ENCODE measurements around the gene IFT122.

The IFT122 gene

GRCh38 chr3:129439226-129439816 lies 703 bp upstream of the IFT122 start:
- no peaks in the 10 kb centered on the region for H3K27me3 Mint-ChIP-seq
- peak; percentile 20 for ATAC-seq (ENCODE audit: low read depth)
- peaks cover 37% of the 10 kb centered on the region for H3K4me1 Mint-ChIP-seq
- peak overlapping the region; percentile 89 for H3K4me3 Mint-ChIP-seq
- peaks cover 20% of the 10 kb centered on the region for H3K36me3 Mint-ChIP-seq
- H3K27ac Mint-ChIP-seq, result peak overlapping the region; percentile 90
- peak in 1 of 2 donors; percentile 31 for DNase-seq (ENCODE audit: low spot score in 2 of 2)
- no peaks in the 10 kb centered on the region for H3K9me3 Mint-ChIP-seq

DNA sequence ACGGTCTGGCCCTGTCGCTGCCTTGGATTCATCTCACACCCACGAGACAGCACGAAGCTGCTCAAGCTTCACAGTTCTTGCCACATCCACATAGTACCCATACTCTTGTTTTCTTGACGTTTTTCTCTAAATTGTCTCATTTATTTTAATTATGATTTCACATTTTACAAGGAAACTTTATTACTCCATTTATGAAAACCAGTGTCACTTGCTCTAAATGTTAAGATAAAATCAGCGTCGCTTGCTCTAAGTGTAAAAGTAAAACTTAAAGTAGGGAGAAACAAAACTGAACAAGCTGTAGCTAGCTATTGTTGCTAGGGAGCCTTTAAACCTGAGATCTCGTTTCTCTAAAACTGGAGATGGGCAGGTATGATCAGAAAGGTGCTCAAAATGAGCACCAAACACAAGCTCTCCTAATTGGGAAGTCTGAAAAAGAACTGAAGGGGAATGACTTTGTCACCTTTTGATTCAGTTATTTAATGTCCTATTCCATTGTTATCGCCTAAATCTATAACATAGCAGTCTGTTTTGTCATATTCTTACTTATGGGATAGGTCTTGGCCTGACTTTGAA lies 680 bp downstream of the IFT122 start:
- Mint-ChIP-seq H3K27ac (peak overlapping the region; percentile 90), H3K9me3 (no peaks in the 10 kb centered on the region), H3K27me3 (no peaks in the 10 kb centered on the region), H3K4me3 (peak overlapping the region; percentile 89), H3K4me1 (peaks cover 34% of the 10 kb centered on the region), H3K36me3 (peaks cover 17% of the 10 kb centered on the region)
- ATAC-seq (ENCODE audit: low read depth), result peak; percentile 28
- no peak for DNase-seq (ENCODE audit: low spot score in 2 of 2)

- no peak for DNase-seq (ENCODE audit: low spot score in 2 of 2)
- Mint-ChIP-seq H3K27ac (peak overlapping the region; percentile 90), H3K9me3 (no peaks in the 10 kb centered on the region), H3K4me1 (peaks cover 30% of the 10 kb centered on the region), H3K36me3 (peaks cover 17% of the 10 kb centered on the region), H3K27me3 (no peaks in the 10 kb centered on the region), H3K4me3 (peak overlapping the region; percentile 89)
- no peak for ATAC-seq (ENCODE audit: low read depth)
Measured at GRCh38 chr3:129441215-129441614, 1.2 kb downstream of the IFT122 start.

DNA sequence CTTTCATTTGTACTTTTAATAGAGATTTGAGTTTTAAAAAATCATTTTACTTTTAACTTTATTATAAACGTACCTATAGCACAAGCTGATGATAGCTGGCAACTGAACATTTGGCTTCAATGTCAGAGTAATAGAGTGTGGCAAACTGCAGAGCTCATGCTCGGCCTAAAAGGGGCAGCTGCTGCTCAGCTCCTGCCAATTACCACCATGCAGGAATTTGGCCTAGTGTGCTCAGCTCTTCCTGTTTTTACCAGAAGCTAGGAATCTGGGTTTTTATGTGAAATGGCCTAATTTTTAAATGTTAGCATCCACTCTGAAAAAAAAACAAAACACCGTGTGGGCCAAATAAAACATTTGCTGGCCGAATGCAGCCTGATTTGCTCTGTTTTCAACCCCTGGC lies 1.8 kb downstream of the IFT122 start:
- DNase-seq (ENCODE audit: low spot score in 2 of 2) (no peak), ATAC-seq (ENCODE audit: low read depth) (no peak)
- no peaks in the 10 kb centered on the region for H3K27me3 Mint-ChIP-seq
- peaks cover 25% of the 10 kb centered on the region for H3K4me1 Mint-ChIP-seq
- H3K36me3 Mint-ChIP-seq, result peaks cover 11% of the 10 kb centered on the region
- H3K9me3 Mint-ChIP-seq, result no peaks in the 10 kb centered on the region
- H3K27ac Mint-ChIP-seq, result peak overlapping the region; percentile 90
- no peak overlapping the region for H3K4me3 Mint-ChIP-seq

- peaks cover 22% of the 10 kb centered on the region for H3K4me1 Mint-ChIP-seq
- peaks cover 8% of the 10 kb centered on the region for H3K36me3 Mint-ChIP-seq
- peak overlapping the region; percentile 33 for H3K27ac Mint-ChIP-seq
- H3K9me3 Mint-ChIP-seq, result no peaks in the 10 kb centered on the region
- no peak overlapping the region for H3K4me3 Mint-ChIP-seq
- no peak for DNase-seq (ENCODE audit: low spot score in 2 of 2)
- no peaks in the 10 kb centered on the region for H3K27me3 Mint-ChIP-seq
- ATAC-seq (ENCODE audit: low read depth), result no peak
Measured at GRCh38 chr3:129442486-129442885, 2.5 kb downstream of the IFT122 start.

- Mint-ChIP-seq H3K4me3 (no peak overlapping the region), H3K27me3 (no peaks in the 10 kb centered on the region), H3K27ac (peak overlapping the region; percentile 33), H3K36me3 (peaks cover 5% of the 10 kb centered on the region), H3K4me1 (peaks cover 17% of the 10 kb centered on the region), H3K9me3 (no peaks in the 10 kb centered on the region)
- ATAC-seq (ENCODE audit: low read depth) (no peak), DNase-seq (ENCODE audit: low spot score in 2 of 2) (no peak)
Measured at GRCh38 chr3:129442947-129443346, 2.9 kb downstream of the IFT122 start.

GRCh38 chr3:129445471-129445870 lies 5.4 kb downstream of the IFT122 start:
- ATAC-seq (ENCODE audit: low read depth) (no peak), DNase-seq (ENCODE audit: low spot score in 2 of 2) (no peak)
- H3K36me3 Mint-ChIP-seq, result peaks cover 6% of the 10 kb centered on the region
- H3K27ac Mint-ChIP-seq, result no peak overlapping the region
- H3K4me3 Mint-ChIP-seq, result no peak overlapping the region
- peaks cover 13% of the 10 kb centered on the region for H3K4me1 Mint-ChIP-seq
- H3K27me3 Mint-ChIP-seq, result no peaks in the 10 kb centered on the region
- no peaks in the 10 kb centered on the region for H3K9me3 Mint-ChIP-seq

DNA sequence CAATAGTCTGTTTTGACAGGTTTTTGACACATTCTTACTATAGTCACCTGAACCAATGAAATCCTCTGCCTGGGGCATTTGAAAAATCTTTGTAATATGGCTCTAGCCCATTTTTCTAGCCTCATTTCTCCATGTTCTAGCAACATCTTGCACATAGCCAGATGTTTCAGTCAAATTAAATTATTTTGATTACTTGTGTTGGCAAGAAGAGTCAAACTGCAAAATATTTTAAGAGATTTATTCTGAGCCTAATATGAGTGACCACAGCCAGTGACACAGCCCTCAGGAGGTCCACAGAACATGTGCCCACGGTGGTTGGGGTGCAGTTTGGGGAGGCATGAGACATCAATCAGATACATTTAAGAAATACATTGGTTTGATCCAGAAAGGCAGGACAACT lies 6.9 kb downstream of the IFT122 start:
- no peaks in the 10 kb centered on the region for H3K9me3 Mint-ChIP-seq
- H3K4me3 Mint-ChIP-seq, result no peak overlapping the region
- DNase-seq (ENCODE audit: low spot score in 2 of 2) (no peak), ATAC-seq (ENCODE audit: low read depth) (no peak)
- H3K27me3 Mint-ChIP-seq, result no peaks in the 10 kb centered on the region
- H3K4me1 Mint-ChIP-seq, result peaks cover 6% of the 10 kb centered on the region
- H3K27ac Mint-ChIP-seq, result no peak overlapping the region
- peaks cover 7% of the 10 kb centered on the region for H3K36me3 Mint-ChIP-seq

GRCh38 chr3:129448186-129448895 lies 8.3 kb downstream of the IFT122 start:
- peaks cover 20% of the 10 kb centered on the region for H3K36me3 Mint-ChIP-seq
- DNase-seq (ENCODE audit: low spot score in 2 of 2), result no peak
- ATAC-seq (ENCODE audit: low read depth), result no peak
- H3K4me3 Mint-ChIP-seq, result no peak overlapping the region
- H3K27me3 Mint-ChIP-seq, result no peaks in the 10 kb centered on the region
- H3K9me3 Mint-ChIP-seq, result no peaks in the 10 kb centered on the region
- no peaks in the 10 kb centered on the region for H3K4me1 Mint-ChIP-seq
- no peak overlapping the region for H3K27ac Mint-ChIP-seq

DNA sequence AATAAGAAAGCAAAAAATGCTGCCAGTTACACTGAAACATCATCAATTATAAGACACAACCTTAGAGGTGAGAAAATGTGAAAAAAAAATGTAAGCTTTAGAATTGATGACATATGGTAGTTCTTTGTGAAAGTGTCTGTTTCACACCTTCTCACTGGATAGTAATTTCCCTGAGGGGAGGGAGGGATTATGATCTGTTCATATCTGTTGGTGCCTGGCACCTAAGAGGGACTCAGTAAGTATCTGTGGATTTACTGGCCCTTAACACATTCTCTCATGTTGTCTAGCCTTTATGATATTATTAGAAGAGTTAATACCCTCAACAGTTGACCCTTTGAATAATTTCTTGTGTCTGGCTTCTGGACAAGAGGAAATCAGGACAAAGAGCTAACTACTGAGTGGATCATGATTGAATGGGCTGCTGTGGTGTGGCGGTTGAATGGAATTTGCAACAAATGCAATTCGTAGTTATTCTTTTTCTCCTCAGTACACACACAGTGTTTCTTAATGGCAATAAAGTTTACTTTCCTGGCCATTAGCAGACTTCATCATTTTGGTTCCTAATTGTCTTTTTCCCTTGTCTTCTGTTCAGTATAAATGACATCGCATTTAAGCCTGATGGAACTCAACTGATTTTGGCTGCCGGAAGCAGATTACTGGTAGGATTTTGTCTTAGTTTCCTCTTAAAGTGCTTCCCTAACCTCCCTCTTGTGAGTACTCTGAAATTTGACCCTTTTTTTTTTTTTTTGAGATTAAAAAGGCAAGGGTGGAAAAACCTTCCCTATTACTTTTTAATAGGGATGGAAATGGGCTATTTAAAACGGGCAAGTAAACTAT lies 9.5 kb downstream of the IFT122 start:
- ATAC-seq (ENCODE audit: low read depth) (no peak), DNase-seq (ENCODE audit: low spot score in 2 of 2) (no peak)
- Mint-ChIP-seq H3K27me3 (no peaks in the 10 kb centered on the region), H3K4me1 (no peaks in the 10 kb centered on the region), H3K27ac (peak overlapping the region; percentile 25), H3K36me3 (peaks cover 24% of the 10 kb centered on the region), H3K9me3 (no peaks in the 10 kb centered on the region), H3K4me3 (no peak overlapping the region)

- no peaks in the 10 kb centered on the region for H3K9me3 Mint-ChIP-seq
- ATAC-seq (ENCODE audit: low read depth) (no peak), DNase-seq (ENCODE audit: low spot score in 2 of 2) (no peak)
- no peaks in the 10 kb centered on the region for H3K4me1 Mint-ChIP-seq
- H3K36me3 Mint-ChIP-seq, result peaks cover 22% of the 10 kb centered on the region
- no peaks in the 10 kb centered on the region for H3K27me3 Mint-ChIP-seq
- no peak overlapping the region for H3K27ac Mint-ChIP-seq
- H3K4me3 Mint-ChIP-seq, result no peak overlapping the region
Measured at GRCh38 chr3:129453732-129454131, 13.7 kb downstream of the IFT122 start.

- Mint-ChIP-seq H3K9me3 (peaks cover 1% of the 10 kb centered on the region), H3K27me3 (no peaks in the 10 kb centered on the region), H3K36me3 (peaks cover 24% of the 10 kb centered on the region), H3K4me3 (no peak overlapping the region), H3K4me1 (peaks cover 8% of the 10 kb centered on the region), H3K27ac (no peak overlapping the region)
- ATAC-seq (ENCODE audit: low read depth) (peak; percentile 35), DNase-seq (ENCODE audit: low spot score in 2 of 2) (no peak)
Measured at GRCh38 chr3:129460155-129460554, 20.1 kb downstream of the IFT122 start.

GRCh38 chr3:129460572-129460971 lies 20.5 kb downstream of the IFT122 start:
- Mint-ChIP-seq H3K27ac (no peak overlapping the region), H3K36me3 (peaks cover 24% of the 10 kb centered on the region), H3K9me3 (peaks cover 1% of the 10 kb centered on the region), H3K27me3 (no peaks in the 10 kb centered on the region), H3K4me3 (no peak overlapping the region), H3K4me1 (peaks cover 8% of the 10 kb centered on the region)
- DNase-seq (ENCODE audit: low spot score in 2 of 2) (no peak), ATAC-seq (ENCODE audit: low read depth) (no peak)

- ATAC-seq (ENCODE audit: low read depth), result no peak
- Mint-ChIP-seq H3K36me3 (peaks cover 24% of the 10 kb centered on the region), H3K27ac (no peak overlapping the region), H3K4me1 (peaks cover 8% of the 10 kb centered on the region), H3K4me3 (no peak overlapping the region), H3K27me3 (no peaks in the 10 kb centered on the region), H3K9me3 (peaks cover 1% of the 10 kb centered on the region)
- no peak for DNase-seq (ENCODE audit: low spot score in 2 of 2)
Measured at GRCh38 chr3:129461022-129461421, 21.0 kb downstream of the IFT122 start.
